Measurements from ENCODE around the gene LINGO1. TPM values are rescaled to one million over a fixed set of nuclear protein-coding genes. Genes with fewer than 3 reads are reported as not detected.

LINGO1 gene
- total and polyA plus RNA-seq, 2 donors (not counting 1 experiment from before 2014, with no cell fraction given), result 0.05 TPM; not detected in 1

- Histone ChIP-seq H3K9me3 (ENCODE audit: control insufficient read depth, insufficient read depth, low read depth, low read length) (no peaks in the 10 kb centered on the region), H4K20me1 (ENCODE audit: control insufficient read depth, extremely low read depth, insufficient read depth, low read length) (no peaks in the 10 kb centered on the region), H3K4me3 (replicated peaks in 1 of 4; ENCODE audit: control extremely low read depth in 1 of 4, insufficient read depth in 1 of 4, low read depth in 3 of 4, low read length in 4 of 4) (no peak overlapping the region), H2AFZ (ENCODE audit: low read length) (no peak overlapping the region), H3K4me1 (ENCODE audit: control insufficient read depth, extremely low read depth, insufficient read depth, low read length) (no peaks in the 10 kb centered on the region), H3K27ac (ENCODE audit: insufficient read depth, low read length) (no peak overlapping the region), H3K27me3 (ENCODE audit: control insufficient read depth, insufficient read depth, low read length) (peaks cover 2% of the 10 kb centered on the region), H3K9ac (ENCODE audit: insufficient read depth, low read length) (no peak overlapping the region), H3K4me2 (ENCODE audit: extremely low read depth, insufficient read depth, low read length) (no peak overlapping the region), H3K36me3 (ENCODE audit: control insufficient read depth, insufficient read depth, low read length) (no peaks in the 10 kb centered on the region), H3K79me2 (ENCODE audit: control insufficient read depth, insufficient read depth, low read length) (no peaks in the 10 kb centered on the region)
- DNase-seq (ENCODE audit: low read depth in 2 of 2), result no peak
- TF ChIP-seq, protein P1, sequence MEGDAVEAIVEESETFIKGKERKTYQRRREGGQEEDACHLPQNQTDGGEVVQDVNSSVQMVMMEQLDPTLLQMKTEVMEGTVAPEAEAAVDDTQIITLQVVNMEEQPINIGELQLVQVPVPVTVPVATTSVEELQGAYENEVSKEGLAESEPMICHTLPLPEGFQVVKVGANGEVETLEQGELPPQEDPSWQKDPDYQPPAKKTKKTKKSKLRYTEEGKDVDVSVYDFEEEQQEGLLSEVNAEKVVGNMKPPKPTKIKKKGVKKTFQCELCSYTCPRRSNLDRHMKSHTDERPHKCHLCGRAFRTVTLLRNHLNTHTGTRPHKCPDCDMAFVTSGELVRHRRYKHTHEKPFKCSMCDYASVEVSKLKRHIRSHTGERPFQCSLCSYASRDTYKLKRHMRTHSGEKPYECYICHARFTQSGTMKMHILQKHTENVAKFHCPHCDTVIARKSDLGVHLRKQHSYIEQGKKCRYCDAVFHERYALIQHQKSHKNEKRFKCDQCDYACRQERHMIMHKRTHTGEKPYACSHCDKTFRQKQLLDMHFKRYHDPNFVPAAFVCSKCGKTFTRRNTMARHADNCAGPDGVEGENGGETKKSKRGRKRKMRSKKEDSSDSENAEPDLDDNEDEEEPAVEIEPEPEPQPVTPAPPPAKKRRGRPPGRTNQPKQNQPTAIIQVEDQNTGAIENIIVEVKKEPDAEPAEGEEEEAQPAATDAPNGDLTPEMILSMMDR (conservative IDR thresholded peaks at IDR 0.05 in 1 of 2, IDR thresholded peaks at IDR 0.05 in 1 of 2; ENCODE audit: low read depth in 1 of 2, low read length in 2 of 2), result no peak
- TF ChIP-seq EZH2 (IDR thresholded peaks at IDR 0.05; ENCODE audit: low read length, missing control alignments), result no peak
Observed at GRCh38 chr15:77649017-77649416, 16.3 kb upstream of the LINGO1 start.

GRCh38 chr15:77647961-77648360 is 15.2 kb upstream of the LINGO1 start:
- no peak overlapping the region for H2AFZ ChIP-seq (ENCODE audit: low read length)
- no peak overlapping the region for H3K27ac ChIP-seq (ENCODE audit: insufficient read depth, low read length)
- H3K27me3 ChIP-seq (ENCODE audit: control insufficient read depth, insufficient read depth, low read length), result peaks cover 2% of the 10 kb centered on the region
- no peak overlapping the region for H3K4me3 ChIP-seq (replicated peaks in 1 of 4; ENCODE audit: control extremely low read depth in 1 of 4, insufficient read depth in 1 of 4, low read depth in 3 of 4, low read length in 4 of 4)
- H4K20me1 ChIP-seq (ENCODE audit: control insufficient read depth, extremely low read depth, insufficient read depth, low read length), result no peaks in the 10 kb centered on the region
- no peaks in the 10 kb centered on the region for H3K36me3 ChIP-seq (ENCODE audit: control insufficient read depth, insufficient read depth, low read length)
- H3K4me2 ChIP-seq (ENCODE audit: extremely low read depth, insufficient read depth, low read length), result no peak overlapping the region
- no peak for TF ChIP-seq EZH2 (IDR thresholded peaks at IDR 0.05; ENCODE audit: low read length, missing control alignments)
- TF ChIP-seq, protein P1 (conservative IDR thresholded peaks at IDR 0.05 in 1 of 2, IDR thresholded peaks at IDR 0.05 in 1 of 2; ENCODE audit: low read depth in 1 of 2, low read length in 2 of 2), result no peak
- no peaks in the 10 kb centered on the region for H3K4me1 ChIP-seq (ENCODE audit: control insufficient read depth, extremely low read depth, insufficient read depth, low read length)
- no peak for DNase-seq (ENCODE audit: low read depth in 2 of 2)
- H3K9me3 ChIP-seq (ENCODE audit: control insufficient read depth, insufficient read depth, low read depth, low read length), result no peaks in the 10 kb centered on the region
- H3K79me2 ChIP-seq (ENCODE audit: control insufficient read depth, insufficient read depth, low read length), result no peaks in the 10 kb centered on the region
- no peak overlapping the region for H3K9ac ChIP-seq (ENCODE audit: insufficient read depth, low read length)

DNA sequence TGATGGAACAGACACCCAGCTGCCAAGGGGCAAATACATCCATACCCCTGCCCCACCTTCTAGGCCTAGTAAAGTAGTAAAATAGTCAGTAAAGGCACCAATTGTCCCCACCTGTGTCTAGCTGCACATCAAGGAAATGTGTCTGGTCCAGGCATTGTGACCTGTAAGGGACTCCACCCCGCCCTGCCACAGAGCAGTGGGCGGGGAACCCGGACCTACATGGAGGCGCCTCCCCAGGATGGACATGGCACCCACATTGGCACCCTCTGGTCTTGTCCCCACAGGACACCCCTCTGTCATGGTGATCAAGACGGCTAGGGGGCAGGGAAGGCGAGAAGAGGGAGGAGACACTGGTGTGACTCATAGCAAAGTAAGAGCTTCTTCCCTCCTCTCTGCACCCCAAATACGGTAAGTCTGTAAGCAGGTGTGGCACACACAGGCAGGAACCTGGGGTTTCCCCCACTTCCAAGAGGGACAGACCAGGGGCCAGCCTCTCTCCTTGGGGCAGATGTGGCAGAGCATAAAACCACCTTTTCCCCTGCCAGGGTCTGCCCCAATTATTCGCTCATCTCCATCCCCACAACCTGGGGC is 13.5 kb upstream of the LINGO1 start:
- no peak for DNase-seq (ENCODE audit: low read depth in 2 of 2)
- H3K4me3 ChIP-seq (replicated peaks in 1 of 4; ENCODE audit: control extremely low read depth in 1 of 4, insufficient read depth in 1 of 4, low read depth in 3 of 4, low read length in 4 of 4), result no peak overlapping the region
- H3K9ac ChIP-seq (ENCODE audit: insufficient read depth, low read length), result no peak overlapping the region
- peaks cover 2% of the 10 kb centered on the region for H3K27me3 ChIP-seq (ENCODE audit: control insufficient read depth, insufficient read depth, low read length)
- no peak overlapping the region for H3K27ac ChIP-seq (ENCODE audit: insufficient read depth, low read length)
- no peak overlapping the region for H3K4me2 ChIP-seq (ENCODE audit: extremely low read depth, insufficient read depth, low read length)
- no peak overlapping the region for H2AFZ ChIP-seq (ENCODE audit: low read length)
- H3K79me2 ChIP-seq (ENCODE audit: control insufficient read depth, insufficient read depth, low read length), result no peaks in the 10 kb centered on the region
- H3K36me3 ChIP-seq (ENCODE audit: control insufficient read depth, insufficient read depth, low read length), result no peaks in the 10 kb centered on the region
- no peaks in the 10 kb centered on the region for H3K9me3 ChIP-seq (ENCODE audit: control insufficient read depth, insufficient read depth, low read depth, low read length)
- TF ChIP-seq, protein P1 (conservative IDR thresholded peaks at IDR 0.05 in 1 of 2, IDR thresholded peaks at IDR 0.05 in 1 of 2; ENCODE audit: low read depth in 1 of 2, low read length in 2 of 2), result no peak
- TF ChIP-seq EZH2 (IDR thresholded peaks at IDR 0.05; ENCODE audit: low read length, missing control alignments), result no peak
- no peaks in the 10 kb centered on the region for H3K4me1 ChIP-seq (ENCODE audit: control insufficient read depth, extremely low read depth, insufficient read depth, low read length)
- no peaks in the 10 kb centered on the region for H4K20me1 ChIP-seq (ENCODE audit: control insufficient read depth, extremely low read depth, insufficient read depth, low read length)

Data from fibroblast of lung (primary cell).